PC-3 (cell line): ENCODE measurements around the gene ISG20L2.

Experiments
- EZH2 ChIP-seq: fragments of 300-600 bp; sonication (generic); IDR thresholded peaks from one replicate; pipeline ENCODE4 v1.6.1; 2017; ENCODE audit warnings: antibody characterized with exemption, mild to moderate bottlenecking, low read length; ENCODE audit not compliant: unreplicated experiment
- TF ChIP-seq, protein P1 (sequence below): fragments of 300-600 bp; sonication (generic); conservative IDR thresholded peaks from 2 replicates; pipeline ENCODE4 v1.5.1; 2017; ENCODE audit warnings: antibody characterized with exemption, low read depth, mild to moderate bottlenecking, low read length

DNA sequence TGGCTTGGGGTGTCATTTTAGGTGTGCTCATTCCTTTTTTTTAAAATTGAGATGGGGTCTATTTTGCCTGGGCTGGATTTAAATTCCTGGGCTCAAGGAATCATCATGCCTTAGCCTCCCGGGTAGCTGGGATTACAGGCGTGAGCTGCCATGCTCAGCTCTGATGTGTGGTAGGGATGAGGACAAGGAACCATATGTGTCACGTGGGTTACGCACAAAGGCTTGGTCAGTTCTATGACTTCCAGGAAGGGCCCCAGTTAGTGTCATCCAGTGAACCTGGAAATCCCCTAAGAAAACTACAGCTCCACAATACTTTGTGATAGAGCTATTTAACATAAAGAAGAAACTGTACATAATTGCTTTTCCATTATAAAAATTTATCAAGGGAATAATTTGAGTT is 7.0 kb downstream of the ISG20L2 start:
- no peak for TF ChIP-seq EZH2
- TF ChIP-seq, protein P1, sequence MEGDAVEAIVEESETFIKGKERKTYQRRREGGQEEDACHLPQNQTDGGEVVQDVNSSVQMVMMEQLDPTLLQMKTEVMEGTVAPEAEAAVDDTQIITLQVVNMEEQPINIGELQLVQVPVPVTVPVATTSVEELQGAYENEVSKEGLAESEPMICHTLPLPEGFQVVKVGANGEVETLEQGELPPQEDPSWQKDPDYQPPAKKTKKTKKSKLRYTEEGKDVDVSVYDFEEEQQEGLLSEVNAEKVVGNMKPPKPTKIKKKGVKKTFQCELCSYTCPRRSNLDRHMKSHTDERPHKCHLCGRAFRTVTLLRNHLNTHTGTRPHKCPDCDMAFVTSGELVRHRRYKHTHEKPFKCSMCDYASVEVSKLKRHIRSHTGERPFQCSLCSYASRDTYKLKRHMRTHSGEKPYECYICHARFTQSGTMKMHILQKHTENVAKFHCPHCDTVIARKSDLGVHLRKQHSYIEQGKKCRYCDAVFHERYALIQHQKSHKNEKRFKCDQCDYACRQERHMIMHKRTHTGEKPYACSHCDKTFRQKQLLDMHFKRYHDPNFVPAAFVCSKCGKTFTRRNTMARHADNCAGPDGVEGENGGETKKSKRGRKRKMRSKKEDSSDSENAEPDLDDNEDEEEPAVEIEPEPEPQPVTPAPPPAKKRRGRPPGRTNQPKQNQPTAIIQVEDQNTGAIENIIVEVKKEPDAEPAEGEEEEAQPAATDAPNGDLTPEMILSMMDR = no peak
